K562 (cell line): Measurements from ENCODE around the gene CUL9. TPM values are rescaled to one million over a fixed set of nuclear protein-coding genes. Genes with fewer than 3 reads are reported as not detected.

ENCODE experiments used
- AFF4 ChIP-seq: sonication (generic); formaldehyde crosslinking; IDR thresholded peaks from 2 replicates; pipeline ENCODE4 v1.8.0; 2023; ENCODE audit warnings: mild to moderate bottlenecking, missing genetic modification reagents
- BHLHE40 ChIP-seq: IDR thresholded peaks from 2 replicates; pipeline ENCODE4 v1.6.1; 2011; ENCODE audit warnings: low read length, improper control_type of control experiment
- BRD9 ChIP-seq: fragments of 450-650 bp; IDR thresholded peaks from 2 replicates; pipeline ENCODE4 v1.6.1; 2018; ENCODE audit warnings: low read depth; ENCODE audit not compliant: partially characterized antibody
- BRF1 ChIP-seq: IDR thresholded peaks from 3 replicates; pipeline ENCODE4 v1.6.1; 2011; ENCODE audit warnings: borderline replicate concordance, mild to moderate bottlenecking; ENCODE audit not compliant: insufficient read length; ENCODE audit errors: extremely low read depth
- ERF ChIP-seq: fragments of 450-650 bp; formaldehyde crosslinking; IDR thresholded peaks from 2 replicates; pipeline ENCODE4 v1.4.0; 2020; ENCODE audit warnings: mild to moderate bottlenecking, mixed read lengths
- FUS ChIP-seq: fragments of 200-400 bp; formaldehyde crosslinking; optimal IDR thresholded peaks from 2 replicates; pipeline ENCODE3; 2017; ENCODE audit warnings: low read depth, low read length
- GABPA ChIP-seq: fragments of 200-800 bp; sonication (Bioruptor generic); conservative IDR thresholded peaks from 2 replicates; pipeline ENCODE4 v1.6.1; 2016; ENCODE audit warnings: low read depth, missing genetic modification characterization, missing compliant biosample characterization
- IRF1 ChIP-seq: sonication (generic); formaldehyde crosslinking; IDR thresholded peaks from 2 replicates; pipeline ENCODE4 v1.8.0; 2022; ENCODE audit warnings: missing genetic modification reagents, mild to moderate bottlenecking, borderline replicate concordance
- LEF1 ChIP-seq: fragments of 450-650 bp; IDR thresholded peaks from 2 replicates; pipeline ENCODE4 v1.6.1; 2016; ENCODE audit warnings: mild to moderate bottlenecking
- MAFF ChIP-seq: IDR thresholded peaks from 2 replicates; pipeline ENCODE4 v1.6.1; 2012; ENCODE audit warnings: low read length, improper control_type of control experiment
- PHB ChIP-seq: fragments of 250-450 bp; sonication (Bioruptor Pico); IDR thresholded peaks from 2 replicates; pipeline ENCODE4 v1.5.0; 2021
- ZHX1 ChIP-seq: fragments of 150-350 bp; conservative IDR thresholded peaks from 2 replicates; pipeline ENCODE4 v1.6.1; 2014; ENCODE audit warnings: low read length
- ZNF436 ChIP-seq: fragments of 250-450, 450-650 bp; sonication (Bioruptor Pico); formaldehyde crosslinking; IDR thresholded peaks from 2 replicates; pipeline ENCODE4 v1.7.0; 2020; ENCODE audit warnings: mild to moderate bottlenecking
- ZNF609 ChIP-seq: sonication (generic); formaldehyde crosslinking; IDR thresholded peaks from 2 replicates; pipeline ENCODE4 v1.8.1; 2023; ENCODE audit warnings: missing genetic modification reagents, mild to moderate bottlenecking, borderline replicate concordance
- polyA plus RNA-seq, 8 experiments: library from polyadenylated mRNA; depleted of rRNA in 4 of 8; stranded (reverse) in 5 of 8; unstranded in 3 of 8; fragments of >200 nt; fragmentation: Nextera tagmentation in 2 of 8; fragmentation: Illumina TruSeq in 1 of 8; extraction: Ambion mirVana in 2 of 8; extraction: Trizol in 1 of 8; gene quantifications; 2 replicates each; pipeline versions ENCODE4 v1.2.1 to v1.2.3, GENCODE V29; 2011 to 2014; ENCODE audit warnings: inconsistent platforms in 1 of 8, missing spikeins in 1 of 8
- total RNA-seq, 7 experiments: library from RNA; depleted of rRNA in 6 of 7; stranded (reverse); fragments of >200 nt in 6 of 7; fragmentation: Illumina TruSeq in 2 of 7; extraction: Trizol in 2 of 7; gene quantifications; 2 replicates each; pipeline versions ENCODE4 v1.2.1 to v1.2.3, GENCODE V29; 2011 to 2021; ENCODE audit warnings: low replicate concordance in 1 of 7

The CUL9 gene
- total and polyA plus RNA-seq, 9 of the 15 experiments (the other 6 are each of a cell fraction or from before 2014, with no cell fraction given), result 0.50 to 20.7 (median 6.6) TPM

- TF ChIP-seq AFF4 (CRISPR knock-in tag) (0 out of 2 replicates have a peak, but pooled peaks have one; percentile 39), GABPA (no peak), ERF (0 out of 2 replicates have a peak, but pooled peaks have one; percentile 13), MAFF (no peak), BRF1 (no peak), IRF1 (CRISPR knock-in tag) (no peak), PHB (CRISPR knock-in tag) (no peak), BRD9 (no peak), BHLHE40 (peak; percentile 49; the same call in 1 of the 2 replicates), FUS (no peak), ZNF609 (CRISPR knock-in tag) (no peak), LEF1 (no peak), ZNF436 (no peak), ZHX1 (no peak)
These were observed 38.5 kb upstream of the CUL9 start (continued) for GRCh38 chr6:43143235-43144128.
